ENCODE data around the gene RETSAT.
"Not testable (repeated sequence)": the region's sequence is repeated elsewhere in the genome, so short reads cannot be mapped to it uniquely, and the experiment has no call there.

The RETSAT gene

GRCh38 chr2:85354286-85355072 is at the start of gene RETSAT, which contains the start of gene ELMOD3:
RETSAT (minus strand) TSS chr2:85354528; CDS start chr2:85354507, 21 bp downstream.
ELMOD3 (plus strand) TSS chr2:85354769; CDS start chr2:85357199, 2,430 bp downstream.
- DNase-seq (ENCODE audit: low read depth in 2 of 2), result peak; percentile 82 to 93

GRCh38 chr2:85401844-85402243 is 47.5 kb upstream of the RETSAT start:
- DNase-seq (ENCODE audit: low read depth in 2 of 2), result no peak

GRCh38 chr2:85401464-85401805 is 47.1 kb upstream of the RETSAT start:
- no peak for DNase-seq (ENCODE audit: low read depth in 2 of 2)

- DNase-seq (ENCODE audit: low read depth in 2 of 2), result no peak
Observed at GRCh38 chr2:85400541-85401463, 46.5 kb upstream of the RETSAT start.

GRCh38 chr2:85400023-85400422 is 45.7 kb upstream of the RETSAT start:
- no peak for DNase-seq (ENCODE audit: low read depth in 2 of 2)

DNA sequence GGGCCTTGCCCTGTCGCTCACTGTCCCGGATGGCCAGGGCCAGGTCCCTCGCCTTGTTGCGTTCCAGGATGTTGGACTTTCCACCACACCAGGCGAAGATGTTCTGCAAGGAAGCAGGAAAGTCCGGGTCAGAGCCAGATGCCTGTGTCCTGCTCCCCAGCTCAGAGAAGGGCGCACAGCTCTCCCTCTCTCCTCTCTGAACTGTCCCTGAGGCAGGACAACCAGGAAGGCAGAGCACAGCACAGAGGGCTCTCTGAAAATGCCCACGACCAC is 44.8 kb upstream of the RETSAT start:
- DNase-seq (ENCODE audit: low read depth in 2 of 2), result no peak

DNA sequence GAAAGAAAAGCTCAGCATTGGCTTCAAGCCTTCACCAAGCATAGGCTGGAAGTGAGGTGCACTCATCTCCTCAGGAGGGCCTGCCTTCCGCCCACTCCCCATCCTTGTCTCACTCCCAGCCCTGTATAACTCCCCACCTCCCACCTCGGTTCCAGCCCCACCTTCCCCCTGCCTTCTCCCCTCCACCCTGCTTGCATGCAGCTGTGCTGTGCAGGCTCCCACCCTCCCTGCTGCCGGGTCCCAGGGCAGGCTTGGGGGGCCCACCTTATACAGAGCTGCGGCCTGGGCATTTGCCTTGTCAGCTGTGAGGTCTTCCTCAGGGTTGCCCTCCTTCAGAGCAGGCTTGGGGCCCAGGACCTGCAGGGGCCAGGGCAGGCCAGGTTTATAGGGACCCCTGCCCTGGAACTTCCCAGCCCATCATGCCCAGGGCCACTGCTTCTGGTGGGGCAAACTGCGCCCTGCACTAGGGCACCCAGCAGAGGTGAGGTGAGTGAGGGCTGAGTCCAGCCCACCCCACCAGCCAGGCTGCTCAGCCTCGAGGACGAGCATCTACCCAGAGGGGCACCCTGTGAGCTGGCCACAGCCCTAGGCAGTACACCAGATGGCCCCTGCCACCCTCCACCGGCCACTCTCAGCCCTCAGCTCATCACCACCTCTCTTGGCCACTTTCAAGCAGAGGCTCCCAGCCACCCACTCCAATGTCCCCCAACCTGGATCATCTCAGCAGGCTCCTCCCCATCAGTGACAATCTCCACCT is 44.3 kb upstream of the RETSAT start:
- DNase-seq (ENCODE audit: low read depth in 2 of 2), result no peak

- DNase-seq (ENCODE audit: low read depth in 2 of 2), result no peak
Observed at GRCh38 chr2:85397925-85398331, 43.6 kb upstream of the RETSAT start.

DNA sequence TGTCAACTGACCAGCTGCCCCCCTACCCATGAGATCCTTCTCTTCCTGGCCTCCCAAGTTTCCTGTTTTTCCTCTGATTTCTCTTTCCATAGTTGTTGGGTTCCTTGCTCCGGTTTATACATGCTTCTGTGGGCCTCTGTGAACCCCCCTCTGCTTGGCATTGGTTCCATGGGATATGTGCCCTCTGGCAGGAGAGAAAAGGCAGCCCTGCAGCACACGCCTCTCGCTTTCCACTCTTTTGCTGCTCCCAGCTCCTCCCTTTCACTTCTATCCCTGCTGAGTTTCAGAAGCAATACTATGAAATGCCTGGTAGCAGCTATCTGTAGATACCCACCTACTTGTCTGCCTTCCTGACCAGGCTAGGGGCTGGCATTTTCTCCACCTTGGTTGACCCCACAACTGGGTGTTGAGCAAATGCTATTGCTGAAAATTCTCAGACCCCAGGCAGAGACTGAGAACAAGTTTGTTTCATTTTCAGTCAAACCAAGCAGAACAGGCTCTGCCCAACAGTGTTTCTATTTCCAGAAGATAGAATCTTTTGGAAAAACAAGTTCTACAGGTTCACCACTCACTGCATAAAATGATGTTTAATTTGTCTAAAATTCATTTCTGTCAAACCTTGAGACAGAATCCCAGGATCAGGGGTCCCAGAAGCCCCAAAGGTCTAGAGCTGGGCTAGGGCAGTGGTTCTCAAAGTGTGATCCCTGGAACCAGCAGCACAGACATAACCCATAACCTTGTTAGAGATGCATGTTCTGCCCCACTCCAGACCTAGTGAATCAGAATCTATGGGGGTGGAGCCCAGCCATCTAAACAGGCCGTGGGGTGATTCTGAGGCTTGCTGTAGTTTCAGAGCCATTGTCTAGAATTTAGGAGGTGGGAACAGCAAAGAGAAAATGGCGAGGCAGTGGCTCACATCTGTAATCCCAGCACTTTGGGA is 42.5 kb upstream of the RETSAT start:
- DNase-seq (ENCODE audit: low read depth in 2 of 2), result no peak

- no peak for DNase-seq (ENCODE audit: low read depth in 2 of 2)
Observed at GRCh38 chr2:85395912-85396475, 41.7 kb upstream of the RETSAT start.

GRCh38 chr2:85394976-85395375 is 40.6 kb upstream of the RETSAT start:
- no peak for DNase-seq (ENCODE audit: low read depth in 2 of 2)

- no peak for DNase-seq (ENCODE audit: low read depth in 2 of 2)
Observed at GRCh38 chr2:85394261-85394681, 39.9 kb upstream of the RETSAT start.

- no peak for DNase-seq (ENCODE audit: low read depth in 2 of 2)
Observed at GRCh38 chr2:85393836-85394235, 39.5 kb upstream of the RETSAT start.

DNA sequence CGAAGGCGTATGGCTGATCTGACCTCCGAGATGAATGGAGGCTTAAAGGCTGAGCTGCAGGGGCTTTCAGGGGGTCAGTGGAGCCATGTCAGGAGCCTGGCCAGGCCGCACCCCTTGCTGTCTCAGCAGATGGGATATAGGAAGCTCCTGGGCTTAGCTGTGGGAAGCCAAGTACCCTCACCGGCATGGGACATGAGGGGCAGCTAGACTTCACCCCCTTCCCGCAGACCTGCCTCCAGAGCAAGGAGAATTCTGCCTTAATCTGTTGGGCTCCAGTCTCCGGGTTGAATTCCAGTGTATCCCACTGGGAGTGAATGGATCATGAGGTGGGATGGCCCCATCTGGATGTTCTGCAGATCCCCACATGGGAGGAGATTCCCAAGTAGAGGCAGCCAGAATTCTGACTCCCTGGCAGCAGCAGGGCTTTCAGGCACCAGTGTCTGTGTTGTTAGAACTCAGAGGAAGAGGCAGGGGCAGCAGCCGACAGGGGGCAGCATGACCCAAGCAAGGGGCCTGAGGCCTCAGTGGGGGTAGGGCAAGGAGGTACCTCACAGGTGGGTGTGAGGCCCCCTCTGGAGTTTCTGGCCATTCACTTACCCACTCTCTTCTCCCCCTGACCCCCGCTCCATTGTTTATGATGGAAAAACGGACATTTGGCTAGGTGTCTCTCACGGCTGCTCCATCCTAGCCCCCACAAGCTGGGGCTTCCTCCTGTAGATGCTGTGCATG is 36.8 kb upstream of the RETSAT start:
- DNase-seq (ENCODE audit: low read depth in 2 of 2), result peak; percentile 65 to 75

DNA sequence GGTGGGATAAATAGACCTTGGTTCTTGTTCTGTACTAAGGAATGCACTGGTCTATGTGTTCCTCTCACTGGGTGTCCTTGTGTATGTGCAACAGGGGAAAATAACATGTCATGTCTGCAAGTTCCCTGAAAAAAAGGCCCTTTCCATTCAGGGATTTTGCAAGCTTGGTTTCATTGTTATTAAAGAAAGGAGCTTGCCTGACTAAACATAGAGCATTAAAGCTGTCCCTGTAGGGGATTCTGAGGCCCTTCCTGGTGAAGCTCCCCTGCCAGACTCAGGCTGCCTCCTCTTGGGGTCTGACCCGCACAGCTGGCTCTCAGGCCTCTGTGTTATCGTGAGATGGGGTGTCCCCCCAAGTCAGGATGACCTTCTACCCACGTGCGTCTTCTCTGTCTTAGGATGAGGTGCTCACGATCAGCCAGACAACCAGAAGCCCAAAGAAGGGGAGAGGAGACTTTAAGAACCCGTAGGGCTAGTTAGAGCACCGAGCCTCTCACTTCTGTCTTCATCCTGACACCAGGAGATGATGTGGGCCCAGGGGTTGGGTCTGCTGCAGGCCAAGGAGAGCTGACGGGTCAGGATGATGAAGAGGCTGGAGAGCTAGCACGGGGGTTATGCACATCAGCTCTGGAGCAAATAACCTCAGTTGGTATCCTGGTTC is 34.7 kb upstream of the RETSAT start:
- DNase-seq (ENCODE audit: low read depth in 2 of 2), result no peak

DNA sequence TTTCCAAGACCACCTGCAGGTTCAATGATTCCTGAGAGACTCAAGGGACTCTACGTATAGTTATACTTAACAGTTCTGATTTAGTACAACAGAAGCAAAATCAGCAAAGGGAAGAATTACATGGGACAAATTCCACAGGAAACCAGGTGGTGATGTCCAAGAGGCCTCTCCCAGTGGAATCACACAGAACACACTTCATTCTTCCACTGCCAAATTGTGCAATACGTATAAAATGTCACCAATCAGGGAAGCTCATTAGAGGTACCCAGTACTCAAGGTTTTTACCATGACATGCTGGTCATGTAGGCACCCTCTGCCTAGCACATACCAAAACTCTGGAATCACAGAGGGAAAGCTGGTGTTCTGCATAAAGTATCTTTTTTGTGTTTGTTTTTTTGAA is 33.4 kb upstream of the RETSAT start:
- no peak for DNase-seq (ENCODE audit: low read depth in 2 of 2)

GRCh38 chr2:85385746-85386145 is 31.4 kb upstream of the RETSAT start:
- DNase-seq (ENCODE audit: low read depth in 2 of 2), result no peak

- no peak for DNase-seq (ENCODE audit: low read depth in 2 of 2)
Observed at GRCh38 chr2:85383850-85384249, 29.5 kb upstream of the RETSAT start.

GRCh38 chr2:85383151-85383550 is 28.8 kb upstream of the RETSAT start:
- DNase-seq (ENCODE audit: low read depth in 2 of 2), result not testable (repeated sequence)

DNA sequence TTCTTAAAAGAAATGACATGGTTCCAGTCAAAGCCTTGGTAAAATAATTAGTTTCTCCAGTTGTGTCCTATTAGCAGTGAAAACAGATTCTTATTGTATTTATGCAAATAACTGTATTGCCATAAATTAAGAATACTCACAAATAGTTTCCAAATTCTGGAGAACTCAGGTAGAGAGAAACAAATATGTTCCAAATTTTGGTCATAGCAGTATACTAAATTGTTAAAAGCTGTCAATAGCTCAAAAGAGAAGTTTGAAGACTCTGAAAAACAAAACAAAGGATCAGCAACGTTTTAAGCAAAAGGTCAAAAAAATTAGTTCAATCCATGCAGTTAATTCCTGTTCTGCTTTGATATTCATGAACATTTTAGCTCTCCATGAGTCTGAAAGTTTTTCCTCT is 25.7 kb upstream of the RETSAT start:
- DNase-seq (ENCODE audit: low read depth in 2 of 2), result no peak

Measured in stimulated activated CD4-positive, alpha-beta T cell treated with anti-CD3 and anti-CD28 coated beads, Interleukin-1b, Interleukin-23, amount 100 ng/mL, for 4 hours (primary cell).